ENCODE results near the gene SPEM1.

SPEM1 gene

DNA sequence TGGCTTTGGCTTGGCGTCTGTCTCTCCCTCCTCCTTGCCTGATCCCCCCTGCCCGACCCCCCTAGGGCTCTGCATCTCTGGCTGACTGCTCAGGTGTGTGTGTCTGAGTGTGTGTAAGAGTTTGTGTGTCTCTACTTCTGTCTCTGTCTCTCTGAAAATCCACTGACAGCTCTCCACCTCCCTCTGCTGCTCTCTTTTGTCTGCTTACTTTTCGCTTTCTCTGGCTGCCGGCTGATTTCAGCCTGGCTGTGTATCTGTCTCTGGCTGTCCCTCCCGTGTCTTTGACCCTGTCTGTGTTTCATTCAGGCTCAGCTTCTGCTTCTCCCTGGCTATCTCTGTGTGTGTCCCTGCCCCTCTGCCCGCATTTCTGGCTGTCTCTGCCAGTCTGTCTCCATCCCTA, 3.8 kb upstream of the SPEM1 start:
- no peak overlapping the region for H3K4me3 Mint-ChIP-seq
- ATAC-seq (replicated peaks) (no peak), DNase-seq (no peak)
- H3K9me3 Mint-ChIP-seq = no peaks in the 10 kb centered on the region
- H3K27me3 Mint-ChIP-seq = peaks cover 7 to 10% of the 10 kb centered on the region in 2 donors
- no peaks in the 10 kb centered on the region for H3K36me3 Mint-ChIP-seq (ENCODE audit: insufficient read depth)
- H3K27ac Mint-ChIP-seq = no peak overlapping the region
- peaks cover 1 to 4% of the 10 kb centered on the region in 2 donors for H3K4me1 Mint-ChIP-seq (ENCODE audit: low read depth in 2 of 2)

DNA sequence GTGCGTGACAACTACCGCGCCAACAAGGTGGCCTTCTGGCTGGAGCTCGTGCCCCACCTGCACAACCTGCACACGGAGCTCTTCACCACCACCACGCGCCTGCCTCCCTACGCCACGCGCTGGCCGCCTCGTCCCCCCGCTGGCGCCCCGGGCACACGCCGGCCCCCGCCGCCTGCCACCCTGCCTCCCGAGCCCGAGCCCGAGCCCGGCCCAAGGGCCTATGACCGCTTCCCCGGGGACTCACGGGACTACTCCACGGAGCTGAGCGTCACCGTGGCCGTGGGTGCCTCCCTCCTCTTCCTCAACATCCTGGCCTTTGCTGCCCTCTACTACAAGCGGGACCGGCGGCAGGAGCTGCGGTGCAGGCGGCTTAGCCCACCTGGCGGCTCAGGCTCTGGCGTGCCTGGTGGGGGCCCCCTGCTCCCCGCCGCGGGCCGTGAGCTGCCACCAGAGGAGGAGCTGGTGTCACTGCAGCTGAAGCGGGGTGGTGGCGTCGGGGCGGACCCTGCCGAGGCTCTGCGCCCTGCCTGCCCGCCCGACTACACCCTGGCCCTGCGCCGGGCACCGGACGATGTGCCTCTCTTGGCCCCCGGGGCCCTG, 3.0 kb upstream of the SPEM1 start:
- H3K27me3 Mint-ChIP-seq = peaks cover 7 to 10% of the 10 kb centered on the region in 2 donors
- no peak for DNase-seq
- ATAC-seq (replicated peaks) = no peak
- H3K4me3 Mint-ChIP-seq = no peak overlapping the region
- H3K27ac Mint-ChIP-seq = no peak overlapping the region
- no peaks in the 10 kb centered on the region for H3K36me3 Mint-ChIP-seq (ENCODE audit: insufficient read depth)
- no peaks in the 10 kb centered on the region for H3K9me3 Mint-ChIP-seq
- peaks cover 1 to 4% of the 10 kb centered on the region in 2 donors for H3K4me1 Mint-ChIP-seq (ENCODE audit: low read depth in 2 of 2)

DNA sequence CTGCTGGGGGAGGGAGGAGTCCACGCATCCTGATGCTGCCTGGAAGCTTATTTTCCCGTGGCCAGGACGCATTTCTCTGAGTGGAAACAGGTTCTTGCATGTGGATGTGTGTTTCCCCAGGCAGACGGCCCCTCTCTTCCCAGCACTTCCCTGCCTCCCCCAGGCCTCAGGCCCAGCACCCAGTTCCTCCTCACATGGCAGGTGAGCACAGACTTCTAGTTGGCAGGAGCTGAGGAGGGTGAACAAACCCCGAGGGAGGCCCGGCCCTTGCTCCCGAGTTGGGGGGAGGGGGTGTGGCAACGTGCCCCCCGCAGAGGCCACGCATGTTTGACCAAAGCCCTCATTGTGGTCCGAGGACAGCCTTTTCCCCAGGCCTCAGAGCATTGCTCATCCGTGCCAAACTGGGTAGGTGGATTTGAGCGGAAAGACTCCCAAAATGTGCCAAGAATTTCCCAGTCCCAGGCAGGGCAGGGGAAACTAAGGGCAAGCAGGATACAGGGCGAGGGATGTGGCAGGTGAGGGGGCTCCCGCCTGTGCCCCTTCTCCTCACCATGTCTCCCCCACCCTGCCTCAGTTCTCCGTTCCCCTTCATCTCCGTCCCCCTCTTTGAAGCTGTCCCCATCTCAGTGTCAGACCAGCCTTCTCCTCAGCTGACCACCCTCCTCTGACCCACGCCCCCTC, 1.5 kb upstream of the SPEM1 start:
- Mint-ChIP-seq H3K4me3 (no peak overlapping the region), H3K27me3 (peaks cover 7 to 10% of the 10 kb centered on the region in 2 donors), H3K4me1 (ENCODE audit: low read depth in 2 of 2) (peaks cover 0 to 4% of the 10 kb centered on the region in 2 donors), H3K36me3 (ENCODE audit: insufficient read depth) (no peaks in the 10 kb centered on the region), H3K9me3 (no peaks in the 10 kb centered on the region), H3K27ac (no peak overlapping the region)
- DNase-seq (no peak), ATAC-seq (replicated peaks) (no peak)

DNA sequence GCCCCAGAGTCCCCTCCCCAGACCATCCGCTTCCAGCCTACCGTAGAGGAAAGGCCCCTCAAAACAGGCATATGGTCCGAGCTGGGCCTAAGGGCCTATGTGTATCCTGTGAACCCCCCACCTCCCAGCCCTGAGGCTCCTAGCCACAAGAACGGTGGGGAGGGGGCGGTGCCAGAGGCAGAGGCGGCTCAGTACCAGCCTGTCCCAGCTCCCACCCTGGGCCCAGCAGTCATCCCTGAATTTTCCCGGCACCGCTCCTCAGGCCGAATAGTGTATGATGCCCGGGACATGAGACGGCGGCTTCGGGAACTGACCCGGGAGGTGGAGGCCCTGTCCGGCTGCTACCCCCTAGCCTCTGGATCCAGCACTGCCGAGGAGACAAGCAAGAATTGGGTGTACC, 1.1 kb downstream of the SPEM1 start:
- DNase-seq (no peak), ATAC-seq (replicated peaks) (no peak)
- Mint-ChIP-seq H3K27ac (no peak overlapping the region), H3K9me3 (no peaks in the 10 kb centered on the region), H3K36me3 (ENCODE audit: insufficient read depth) (no peaks in the 10 kb centered on the region), H3K4me3 (no peak overlapping the region), H3K4me1 (ENCODE audit: low read depth in 2 of 2) (peaks cover 1 to 4% of the 10 kb centered on the region in 2 donors), H3K27me3 (peaks cover 7 to 10% of the 10 kb centered on the region in 2 donors)

DNA sequence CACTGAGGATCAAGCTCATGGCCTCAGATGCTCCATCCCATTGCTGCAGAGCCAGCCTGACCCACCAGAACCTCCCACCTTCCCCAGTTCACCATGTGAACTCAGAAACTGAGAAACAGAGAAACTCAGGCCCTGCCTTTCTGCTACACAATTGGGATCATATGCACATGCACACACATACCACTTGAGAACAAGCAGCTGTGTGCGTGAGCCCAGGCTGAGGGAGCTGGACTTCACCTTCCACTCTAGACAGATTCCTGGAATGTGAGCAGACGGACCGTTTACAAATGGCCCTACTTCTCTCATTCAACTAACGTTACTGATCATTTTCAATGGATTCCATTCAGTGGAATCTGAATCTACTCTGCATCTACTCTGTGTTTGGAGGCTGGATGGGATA, 3.6 kb downstream of the SPEM1 start:
- H3K9me3 Mint-ChIP-seq = no peaks in the 10 kb centered on the region
- no peaks in the 10 kb centered on the region for H3K36me3 Mint-ChIP-seq (ENCODE audit: insufficient read depth)
- DNase-seq (no peak), ATAC-seq (replicated peaks) (no peak)
- H3K4me1 Mint-ChIP-seq (ENCODE audit: low read depth in 2 of 2) = peaks cover 0 to 1% of the 10 kb centered on the region in 2 donors
- H3K27ac Mint-ChIP-seq = peak overlapping the region in 1 of 2 donors; percentile 36
- no peak overlapping the region for H3K4me3 Mint-ChIP-seq
- peaks cover 7 to 8% of the 10 kb centered on the region in 2 donors for H3K27me3 Mint-ChIP-seq

DNA sequence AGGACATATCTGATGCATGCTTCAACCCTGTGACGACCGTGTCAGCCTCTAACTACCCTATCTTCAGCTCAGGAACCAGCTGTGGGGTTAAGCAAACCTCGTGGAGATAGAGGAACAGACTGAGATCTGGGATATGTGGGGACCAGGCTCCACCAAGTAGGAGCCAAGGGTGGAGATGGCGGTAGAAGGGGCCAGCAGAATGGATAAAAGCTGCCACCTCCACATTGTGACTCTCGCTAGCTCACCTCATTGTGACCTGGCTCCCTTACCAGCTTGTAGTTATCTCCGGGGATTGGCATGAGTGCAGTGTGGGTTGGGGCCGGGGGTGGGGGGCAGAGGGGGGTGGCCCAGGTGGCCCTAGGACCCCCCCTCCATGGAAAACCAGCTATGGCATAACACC, 5.2 kb downstream of the SPEM1 start, which contains the start of gene SPEM2:
TSS of gene SPEM2 (plus strand) at position 301 of the 400 bp plus-strand sequence. CDS start at position 374, 73 bp downstream.
- no peak for DNase-seq
- Mint-ChIP-seq H3K4me1 (ENCODE audit: low read depth in 2 of 2) (peaks cover 0 to 1% of the 10 kb centered on the region in 2 donors), H3K27me3 (no peaks in the 10 kb centered on the region), H3K4me3 (no peak within 1 kb of the TSS), H3K27ac (peak within 1 kb of the TSS in 1 of 2 donors; percentile 36), H3K36me3 (ENCODE audit: insufficient read depth) (no peaks in the 10 kb centered on the region), H3K9me3 (no peaks in the 10 kb centered on the region)
- ATAC-seq (replicated peaks) = no peak

DNA sequence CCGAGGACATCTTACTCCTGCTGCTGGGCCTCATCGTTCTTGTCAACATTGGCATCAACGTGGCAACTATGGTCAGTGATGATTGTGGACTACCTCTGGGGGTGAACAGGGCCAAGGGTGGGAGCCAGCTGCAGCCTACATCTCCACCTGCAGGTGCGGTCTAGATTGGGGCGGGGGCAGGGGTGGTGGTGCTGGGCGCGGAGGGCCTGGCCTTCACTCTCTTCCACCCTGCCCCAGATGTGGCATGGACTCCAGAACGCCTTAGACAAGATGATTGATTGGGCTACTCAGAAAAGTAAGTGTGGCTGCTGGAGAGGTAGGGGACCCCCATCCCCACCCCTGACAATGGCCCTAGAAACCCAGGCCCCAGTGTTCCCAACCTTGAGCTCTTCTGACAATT, 5.6 kb downstream of the SPEM1 start:
- no peak overlapping the region for H3K4me3 Mint-ChIP-seq

DNA sequence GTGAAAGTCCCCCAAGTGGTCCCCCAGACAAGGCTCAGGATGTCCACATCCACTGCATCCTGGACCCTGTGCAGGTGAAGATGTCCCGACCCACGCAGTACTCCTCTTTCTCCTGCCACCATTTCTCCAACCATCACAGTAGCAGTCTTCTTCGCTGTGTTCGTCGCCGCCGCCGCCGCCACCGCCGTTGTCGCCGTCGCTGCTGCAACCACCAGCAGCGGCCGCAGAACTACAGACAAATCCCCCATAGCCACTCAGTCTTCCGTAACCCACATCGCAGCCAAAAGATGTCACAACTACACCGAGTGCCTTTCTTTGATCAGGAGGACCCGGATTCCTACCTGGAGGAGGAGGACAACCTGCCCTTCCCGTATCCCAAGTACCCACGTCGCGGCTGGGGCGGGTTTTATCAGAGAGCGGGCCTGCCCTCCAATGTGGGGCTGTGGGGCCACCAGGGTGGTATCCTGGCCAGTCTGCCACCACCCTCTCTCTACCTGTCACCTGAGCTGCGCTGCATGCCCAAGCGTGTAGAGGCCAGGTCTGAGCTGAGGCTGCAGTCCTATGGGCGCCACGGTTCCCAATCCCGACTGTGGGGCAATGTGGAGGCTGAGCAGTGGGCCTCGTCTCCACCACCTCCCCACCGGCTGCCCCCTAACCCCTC, 6.2 kb downstream of the SPEM1 start:
- no peak overlapping the region for H3K27ac Mint-ChIP-seq
- DNase-seq (no peak), ATAC-seq (replicated peaks) (no peak)
- H3K4me3 Mint-ChIP-seq = no peak overlapping the region
- H3K36me3 Mint-ChIP-seq (ENCODE audit: insufficient read depth) = no peaks in the 10 kb centered on the region
- H3K9me3 Mint-ChIP-seq = no peaks in the 10 kb centered on the region
- H3K4me1 Mint-ChIP-seq (ENCODE audit: low read depth in 2 of 2) = peaks cover 0 to 1% of the 10 kb centered on the region in 2 donors
- no peaks in the 10 kb centered on the region for H3K27me3 Mint-ChIP-seq

More for the DNA sequence above, 5.6 kb downstream of the SPEM1 start:
- Mint-ChIP-seq H3K4me1 (ENCODE audit: low read depth in 2 of 2) (peaks cover 0 to 1% of the 10 kb centered on the region in 2 donors), H3K36me3 (ENCODE audit: insufficient read depth) (no peaks in the 10 kb centered on the region), H3K27ac (no peak overlapping the region), H3K9me3 (no peaks in the 10 kb centered on the region), H3K27me3 (no peaks in the 10 kb centered on the region)
- ATAC-seq (replicated peaks) = no peak
- no peak for DNase-seq

DNA sequence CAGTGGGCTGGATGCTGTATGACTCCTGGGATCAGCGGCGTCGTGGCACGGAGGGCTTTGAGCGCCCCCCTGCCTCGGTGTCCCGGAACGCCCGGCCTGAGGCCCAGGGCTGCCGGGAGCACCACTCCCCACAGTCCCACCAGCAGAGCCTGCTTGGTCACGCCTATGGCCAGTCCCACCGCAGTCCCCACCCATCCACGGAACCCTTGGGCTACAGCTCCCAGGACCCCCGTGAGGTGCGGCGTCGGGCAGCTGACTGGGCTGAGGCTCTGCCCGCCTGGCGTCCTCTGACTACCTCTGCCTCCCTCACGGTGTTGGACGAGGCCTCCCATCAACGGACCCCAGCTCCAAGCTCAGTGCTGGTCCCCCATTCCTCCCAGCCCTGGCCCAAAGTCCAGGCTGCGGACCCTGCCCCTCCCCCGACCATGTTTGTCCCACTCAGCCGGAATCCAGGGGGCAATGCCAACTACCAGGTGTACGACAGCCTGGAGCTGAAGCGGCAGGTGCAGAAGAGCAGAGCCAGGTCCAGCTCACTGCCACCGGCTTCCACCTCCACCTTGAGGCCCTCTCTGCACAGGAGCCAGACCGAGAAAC, 6.9 kb downstream of the SPEM1 start:
- Mint-ChIP-seq H3K4me1 (ENCODE audit: low read depth in 2 of 2) (peaks cover 0 to 1% of the 10 kb centered on the region in 2 donors), H3K27me3 (no peaks in the 10 kb centered on the region), H3K4me3 (no peak overlapping the region), H3K36me3 (ENCODE audit: insufficient read depth) (no peaks in the 10 kb centered on the region), H3K9me3 (no peaks in the 10 kb centered on the region), H3K27ac (no peak overlapping the region)
- no peak for ATAC-seq (replicated peaks)
- no peak for DNase-seq

DNA sequence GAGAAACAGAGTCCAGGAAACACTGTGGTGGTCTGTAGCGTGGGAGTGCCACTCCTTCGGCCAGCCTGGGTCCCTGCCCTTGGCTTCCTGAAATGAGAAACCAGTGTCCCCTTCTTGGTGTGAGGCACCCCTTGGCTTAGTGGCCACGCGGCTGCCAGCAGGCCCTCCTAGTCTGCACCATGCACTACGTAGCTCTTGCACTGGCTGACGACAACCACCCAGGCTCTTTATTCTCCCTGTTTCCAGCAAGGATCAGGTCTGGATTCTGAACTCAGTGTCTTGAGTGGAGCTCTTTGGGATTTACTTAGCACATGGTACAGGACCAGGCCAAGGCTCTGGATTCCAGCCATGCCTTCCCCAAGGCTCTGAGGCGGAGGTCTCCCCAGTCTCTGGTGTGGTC, 7.4 kb downstream of the SPEM1 start:
- ATAC-seq (replicated peaks) (no peak), DNase-seq (no peak)
- no peaks in the 10 kb centered on the region for H3K36me3 Mint-ChIP-seq (ENCODE audit: insufficient read depth)
- no peaks in the 10 kb centered on the region for H3K27me3 Mint-ChIP-seq
- peaks cover 0 to 1% of the 10 kb centered on the region in 2 donors for H3K4me1 Mint-ChIP-seq (ENCODE audit: low read depth in 2 of 2)
- no peaks in the 10 kb centered on the region for H3K9me3 Mint-ChIP-seq
- H3K27ac Mint-ChIP-seq = no peak overlapping the region
- no peak overlapping the region for H3K4me3 Mint-ChIP-seq

DNA sequence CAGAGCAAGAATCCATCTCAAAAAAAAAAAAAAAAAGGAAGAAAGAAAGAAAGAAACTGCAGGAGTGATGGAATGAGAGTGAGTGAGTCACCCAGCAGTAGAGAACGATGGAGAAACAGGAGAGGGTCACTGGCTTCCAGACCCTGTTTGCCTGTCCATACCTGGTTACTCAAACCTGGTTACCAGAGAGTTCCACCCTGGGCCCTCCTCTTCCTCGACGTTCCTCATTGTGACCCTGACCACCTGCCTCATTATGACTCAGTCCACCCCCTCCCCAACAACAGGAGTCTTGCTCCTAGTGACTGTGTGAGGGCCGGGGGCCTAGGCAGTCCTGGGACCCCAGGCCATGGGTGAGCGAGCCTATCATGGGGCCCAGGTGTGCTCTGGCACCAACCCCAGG, 8.4 kb downstream of the SPEM1 start, which contains the start of gene SPEM3:
TSS of gene SPEM3 (plus strand) at position 301 of the 400 bp plus-strand sequence. CDS start at position 347, 46 bp downstream.
- DNase-seq (no peak), ATAC-seq (replicated peaks) (no peak)
- H3K4me3 Mint-ChIP-seq = no peak within 1 kb of the TSS
- peaks cover 0 to 1% of the 10 kb centered on the region in 2 donors for H3K4me1 Mint-ChIP-seq (ENCODE audit: low read depth in 2 of 2)
- no peak within 1 kb of the TSS for H3K27ac Mint-ChIP-seq
- H3K36me3 Mint-ChIP-seq (ENCODE audit: insufficient read depth) = no peaks in the 10 kb centered on the region
- H3K27me3 Mint-ChIP-seq = no peaks in the 10 kb centered on the region
- no peaks in the 10 kb centered on the region for H3K9me3 Mint-ChIP-seq

DNA sequence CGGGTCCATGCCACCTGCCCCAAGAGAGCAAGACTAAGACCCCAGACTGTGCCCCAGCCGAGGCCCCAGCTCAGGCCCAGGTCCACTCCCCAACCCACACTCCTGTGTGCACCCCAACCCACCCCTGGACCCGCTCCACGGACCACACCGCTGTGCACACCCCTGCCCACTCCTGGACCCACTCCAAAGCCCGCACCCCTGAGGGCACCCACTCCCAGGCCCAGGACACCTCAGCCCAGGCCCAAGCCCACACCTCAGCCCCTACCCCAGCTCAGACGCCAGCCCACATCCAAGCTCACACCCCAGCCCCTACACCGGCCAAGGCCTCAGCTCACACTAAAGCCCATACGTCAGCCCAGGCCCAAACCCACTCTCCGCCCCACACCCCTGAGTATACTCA, 9.6 kb downstream of the SPEM1 start:
- H3K4me3 Mint-ChIP-seq = no peak overlapping the region
- no peak for DNase-seq
- no peaks in the 10 kb centered on the region for H3K4me1 Mint-ChIP-seq (ENCODE audit: low read depth in 2 of 2)
- H3K9me3 Mint-ChIP-seq = no peaks in the 10 kb centered on the region
- no peaks in the 10 kb centered on the region for H3K36me3 Mint-ChIP-seq (ENCODE audit: insufficient read depth)
- ATAC-seq (replicated peaks) = no peak
- H3K27ac Mint-ChIP-seq = no peak overlapping the region
- no peaks in the 10 kb centered on the region for H3K27me3 Mint-ChIP-seq

DNA sequence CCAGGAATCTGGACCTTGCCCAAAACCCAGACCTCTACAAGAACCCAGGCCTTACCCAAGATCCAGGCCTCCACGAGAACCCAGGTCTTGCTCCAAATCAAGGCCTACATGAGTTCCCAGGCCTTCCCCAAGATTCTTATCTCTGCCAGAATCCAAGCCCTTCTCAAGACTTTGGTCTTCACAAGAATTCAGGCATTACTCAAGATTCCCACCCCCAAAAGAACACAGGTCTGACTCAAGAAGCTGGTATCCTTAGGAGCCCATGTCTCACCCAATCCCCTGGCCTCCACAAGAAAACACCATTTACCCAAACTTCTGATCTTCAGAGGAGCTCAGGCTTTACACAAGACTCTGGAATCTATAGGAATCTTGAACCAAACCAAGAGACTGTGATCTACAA, 11.1 kb downstream of the SPEM1 start:
- Mint-ChIP-seq H3K27me3 (no peaks in the 10 kb centered on the region), H3K4me1 (ENCODE audit: low read depth in 2 of 2) (peaks cover 9 to 12% of the 10 kb centered on the region in 2 donors), H3K9me3 (no peaks in the 10 kb centered on the region), H3K4me3 (no peak overlapping the region), H3K27ac (no peak overlapping the region), H3K36me3 (ENCODE audit: insufficient read depth) (peaks cover 10% of the 10 kb centered on the region)
- DNase-seq = no peak
- ATAC-seq (replicated peaks) = no peak

Measured in effector memory CD8-positive, alpha-beta T cell (primary cell).